Upper lobe of right lung (tissue), 1 donor: ENCODE results near the gene FKBP1B. TPM values are rescaled to one million over a fixed set of nuclear protein-coding genes. Genes with fewer than 3 reads are reported as not detected.

Experiments
- ATAC-seq: fragments of 200-7000 bp; cut with Tn5 transposase; one replicate; pipeline ENCODE4 v1.9.1; 2020; ENCODE audit warnings: mild to moderate bottlenecking, moderate library complexity
- DNase-seq: peaks from one replicate; pipeline ENCODE4 v3.0.0-alpha.2; 2020
- H3K27ac ChIP-seq: fragments of 200-600 bp; one replicate; pipeline ENCODE4 v1.8.0; 2022
- H3K27me3 ChIP-seq: fragments of 200-600 bp; one replicate; pipeline ENCODE4 v1.8.0; 2022; ENCODE audit warnings: mild to moderate bottlenecking
- H3K36me3 ChIP-seq: fragments of 200-600 bp; one replicate; pipeline ENCODE4 v1.8.0; 2022
- H3K4me1 ChIP-seq: fragments of 200-600 bp; one replicate; pipeline ENCODE4 v1.8.0; 2022
- H3K4me3 ChIP-seq: fragments of 200-600 bp; one replicate; pipeline ENCODE4 v1.8.0; 2022; ENCODE audit warnings: mild to moderate bottlenecking
- H3K9me3 ChIP-seq: fragments of 200-600 bp; one replicate; pipeline ENCODE4 v1.8.0; 2022
- CTCF ChIP-seq: fragments of 200-600 bp; IDR thresholded peaks from one replicate; pipeline ENCODE4 v1.8.0; 2022; ENCODE audit warnings: antibody characterized with exemption
- intact Hi-C: fragments of 100-400 bp; cut with DNase I; formaldehyde crosslinking; loops from one replicate; pipeline ENCODE4 v1.11.0; 2022
- total RNA-seq: library from RNA; stranded (reverse); fragmentation: NEBNext Ultra II Directional; extraction: Animal tissue kit (Norgen Biotek cat#: 25700); gene quantifications from one replicate; pipeline ENCODE4 v1.2.1, GENCODE V29; 2021
- donor health status: DM: no; HTN: yes; CAD: no; lungs with severe emphysema.

FKBP1B gene
- total RNA-seq, 1 donor from 2014 or later, result 13.2 TPM

- Histone ChIP-seq H3K27me3 (no peaks in the 10 kb centered on the region), H3K9me3 (no peaks in the 10 kb centered on the region), H3K36me3 (no peaks in the 10 kb centered on the region), H3K27ac (no peak overlapping the region), H3K4me3 (no peak overlapping the region), H3K4me1 (no peaks in the 10 kb centered on the region)
- ATAC-seq (no peak), DNase-seq (no peak)
- TF ChIP-seq CTCF, result no peak
- intact Hi-C loops, result no loop called here
Observed at GRCh38 chr2:24058564-24059271, 9.2 kb downstream of the FKBP1B start.

GRCh38 chr2:24065341-24065740 is 15.8 kb downstream of the FKBP1B start:
- H3K9me3 ChIP-seq, result no peaks in the 10 kb centered on the region
- H3K4me1 ChIP-seq, result no peaks in the 10 kb centered on the region
- TF ChIP-seq CTCF, result no peak
- DNase-seq (no peak), ATAC-seq (no peak)
- H3K36me3 ChIP-seq, result peaks cover 36% of the 10 kb centered on the region
- H3K27me3 ChIP-seq, result no peaks in the 10 kb centered on the region
- no peak overlapping the region for H3K27ac ChIP-seq
- H3K4me3 ChIP-seq, result no peak overlapping the region
- intact Hi-C loops, result no loop called here

- Histone ChIP-seq H3K4me3 (no peak overlapping the region), H3K9me3 (no peaks in the 10 kb centered on the region), H3K27ac (no peak overlapping the region), H3K4me1 (peaks cover 11% of the 10 kb centered on the region), H3K27me3 (no peaks in the 10 kb centered on the region), H3K36me3 (peaks cover 62% of the 10 kb centered on the region)
- TF ChIP-seq CTCF, result no peak
- no peak for ATAC-seq
- intact Hi-C loops, result no loop called here
- no peak for DNase-seq
Observed at GRCh38 chr2:24072259-24072658, 22.7 kb downstream of the FKBP1B start.

- no peak for TF ChIP-seq CTCF
- ATAC-seq (no peak), DNase-seq (no peak)
- Histone ChIP-seq H3K4me3 (no peak overlapping the region), H3K36me3 (peaks cover 51% of the 10 kb centered on the region), H3K27ac (no peak overlapping the region), H3K4me1 (peaks cover 18% of the 10 kb centered on the region), H3K27me3 (no peaks in the 10 kb centered on the region), H3K9me3 (no peaks in the 10 kb centered on the region)
- intact Hi-C loops, result no loop called here
Observed at GRCh38 chr2:24073816-24074215, 24.3 kb downstream of the FKBP1B start.

GRCh38 chr2:24075259-24075658 is 25.7 kb downstream of the FKBP1B start:
- Histone ChIP-seq H3K4me3 (peak overlapping the region; percentile 84), H3K27me3 (no peaks in the 10 kb centered on the region), H3K4me1 (peaks cover 18% of the 10 kb centered on the region), H3K36me3 (peaks cover 44% of the 10 kb centered on the region), H3K27ac (peak overlapping the region; percentile 91), H3K9me3 (no peaks in the 10 kb centered on the region)
- TF ChIP-seq CTCF, result no peak
- ATAC-seq (no peak), DNase-seq (no peak)
- intact Hi-C loops, result no loop called here
